DMS 273 (cell line): ENCODE results near the gene TEKT3.

Experiments
- DNase-seq: peaks from one replicate; lab custom pipeline; 2025; ENCODE audit not compliant: unreplicated experiment; lab: John Stamatoyannopoulos, UW

The TEKT3 gene

DNA sequence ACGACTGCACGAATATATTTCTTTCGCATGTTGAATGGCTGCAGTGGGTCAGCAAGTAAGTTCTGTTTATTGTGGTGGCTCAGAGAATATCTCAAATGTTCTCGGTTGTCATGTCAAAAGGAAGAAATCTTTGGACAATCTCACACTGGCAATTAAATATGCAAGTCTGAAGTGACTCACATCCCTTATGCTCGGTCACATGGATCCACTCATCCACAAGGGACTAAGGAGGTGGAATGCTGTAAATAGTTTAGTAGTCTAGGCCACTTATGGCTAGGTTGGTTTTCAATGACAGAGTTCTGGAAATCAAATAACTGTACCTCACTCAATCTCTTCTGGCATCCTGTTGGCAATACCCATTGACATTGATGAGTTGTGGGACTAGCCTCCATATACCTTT lies 43.2 kb downstream of the TEKT3 start:
- DNase-seq = no peak

DNA sequence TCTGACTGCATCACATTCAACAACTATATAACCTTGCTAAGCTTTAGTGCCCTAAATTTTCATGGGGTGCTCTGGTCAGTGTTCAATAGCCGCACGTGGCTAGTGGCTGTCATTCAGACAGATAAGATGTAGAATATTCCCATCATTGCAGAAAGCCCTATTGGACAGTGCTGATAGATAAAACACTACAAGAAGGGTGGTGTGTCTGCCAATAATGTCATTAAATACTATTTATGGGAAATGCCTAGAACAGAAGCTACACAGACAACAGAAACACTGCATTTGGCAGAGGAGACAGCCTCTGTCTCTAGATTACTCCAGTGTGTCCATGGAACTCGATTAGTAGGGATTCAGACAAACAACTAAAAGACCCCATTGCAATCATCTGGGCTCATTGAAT lies 47.8 kb downstream of the TEKT3 start:
- no peak for DNase-seq

DNA sequence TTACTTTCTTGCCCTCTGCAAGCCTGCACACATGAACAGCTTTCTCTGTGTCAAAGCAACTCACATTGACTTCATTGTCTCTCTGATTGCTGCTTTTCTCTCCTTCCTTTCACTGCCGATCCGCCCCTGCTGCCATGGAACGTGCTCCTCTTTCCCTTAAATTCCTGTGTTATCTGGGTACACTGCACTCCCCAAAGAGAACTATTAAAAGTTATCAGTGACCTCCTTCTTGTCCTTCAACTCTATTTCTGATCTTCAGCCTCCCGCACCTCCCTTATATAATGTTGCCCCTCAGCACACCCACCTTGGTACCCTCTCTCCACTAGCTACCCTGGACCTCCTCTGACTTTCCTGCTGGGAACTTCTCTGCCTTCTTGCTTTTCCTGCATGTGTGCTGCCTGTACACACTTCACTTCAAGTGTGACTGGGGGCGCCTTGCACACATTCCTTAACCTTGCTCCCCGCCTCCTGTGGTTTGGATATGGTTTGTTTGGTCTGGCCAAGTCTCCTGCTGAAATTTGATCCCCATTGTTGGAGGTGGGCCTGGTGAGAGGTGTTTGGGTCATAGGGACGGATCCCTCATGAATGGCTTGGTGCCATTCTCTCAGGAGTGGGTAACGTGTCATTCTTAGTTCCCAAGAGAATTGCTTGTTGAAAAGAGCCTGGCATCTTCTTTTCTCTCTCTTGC lies 49.6 kb downstream of the TEKT3 start:
- no peak for DNase-seq

DNA sequence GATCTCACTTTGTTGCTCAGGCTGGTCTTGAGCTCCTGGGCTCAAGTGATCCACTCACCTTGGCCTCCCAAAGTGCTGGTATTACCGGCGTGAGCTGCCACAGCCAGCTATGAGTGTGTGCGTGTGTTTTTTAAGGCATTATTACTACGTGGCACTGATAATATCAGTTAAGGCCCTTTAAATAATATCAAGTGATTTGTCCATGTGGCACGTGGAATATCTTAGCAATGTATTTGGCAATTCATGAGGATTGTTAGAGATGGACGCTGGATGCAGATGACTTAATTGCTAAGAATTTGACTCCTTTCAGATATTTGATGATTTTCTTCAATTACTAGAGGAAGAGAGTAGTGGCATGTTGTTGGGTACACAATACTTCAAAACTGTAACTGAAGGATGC lies 50.8 kb downstream of the TEKT3 start:
- no peak for DNase-seq

DNA sequence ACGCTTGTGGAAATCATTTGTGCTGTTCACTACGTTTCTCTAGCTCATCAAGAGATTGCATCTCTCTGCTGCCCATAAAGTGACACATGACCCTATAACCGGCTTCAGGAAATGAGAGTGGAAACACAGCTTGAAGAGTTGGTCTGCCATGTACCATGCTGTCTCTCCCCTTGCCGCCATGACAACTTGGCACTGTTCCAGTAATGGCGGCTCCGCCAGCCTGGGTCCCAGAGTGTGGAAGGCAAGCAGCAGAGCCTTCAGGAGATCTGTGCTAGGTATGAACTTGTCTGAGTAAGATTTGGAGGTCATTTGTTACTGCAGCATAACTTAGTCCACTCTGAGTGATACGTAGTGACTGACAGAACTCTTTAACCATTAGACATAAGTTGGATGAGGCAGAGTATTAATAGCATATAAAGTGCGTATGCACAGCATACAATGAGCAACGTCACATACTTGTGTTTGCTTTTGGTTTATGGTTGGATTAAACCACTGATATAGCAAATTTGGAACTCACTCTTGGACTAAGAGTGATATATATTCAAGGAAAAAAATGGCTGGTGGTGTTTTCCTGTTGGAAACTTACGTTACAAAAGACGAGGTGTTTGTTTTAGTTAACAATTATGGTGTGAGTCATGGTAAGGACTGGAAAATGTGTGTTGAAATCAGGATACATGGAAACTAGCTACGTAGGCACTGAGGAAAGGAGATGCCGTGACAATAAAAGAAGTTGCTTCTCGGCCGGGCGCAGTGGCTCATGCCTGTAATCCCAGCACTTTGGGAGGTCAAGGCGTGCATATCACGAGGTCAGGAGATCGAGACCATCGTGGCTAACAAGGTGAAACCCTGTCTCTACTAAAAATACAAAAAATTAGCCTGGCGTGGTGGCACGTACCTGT lies 51.9 kb downstream of the TEKT3 start:
- no peak for DNase-seq

DNA sequence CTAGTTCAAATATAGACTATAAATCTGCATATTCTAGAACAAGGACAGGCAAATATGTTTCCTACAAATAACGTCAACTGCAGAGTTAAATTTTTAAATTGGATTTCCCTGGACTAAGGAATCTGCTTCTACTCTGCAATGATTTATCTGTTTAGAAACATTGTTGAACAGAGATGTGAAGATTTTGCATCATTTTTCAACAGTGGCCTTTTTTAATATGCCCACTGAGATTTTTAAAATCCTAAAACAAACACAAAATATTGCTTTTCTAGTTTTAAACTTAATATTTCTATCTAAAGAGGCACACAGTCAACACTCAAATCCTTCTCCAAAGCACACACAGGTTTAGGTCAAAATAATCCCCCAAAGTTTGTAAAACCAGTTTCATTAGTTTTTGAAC lies 52.5 kb downstream of the TEKT3 start:
- DNase-seq = no peak

DNA sequence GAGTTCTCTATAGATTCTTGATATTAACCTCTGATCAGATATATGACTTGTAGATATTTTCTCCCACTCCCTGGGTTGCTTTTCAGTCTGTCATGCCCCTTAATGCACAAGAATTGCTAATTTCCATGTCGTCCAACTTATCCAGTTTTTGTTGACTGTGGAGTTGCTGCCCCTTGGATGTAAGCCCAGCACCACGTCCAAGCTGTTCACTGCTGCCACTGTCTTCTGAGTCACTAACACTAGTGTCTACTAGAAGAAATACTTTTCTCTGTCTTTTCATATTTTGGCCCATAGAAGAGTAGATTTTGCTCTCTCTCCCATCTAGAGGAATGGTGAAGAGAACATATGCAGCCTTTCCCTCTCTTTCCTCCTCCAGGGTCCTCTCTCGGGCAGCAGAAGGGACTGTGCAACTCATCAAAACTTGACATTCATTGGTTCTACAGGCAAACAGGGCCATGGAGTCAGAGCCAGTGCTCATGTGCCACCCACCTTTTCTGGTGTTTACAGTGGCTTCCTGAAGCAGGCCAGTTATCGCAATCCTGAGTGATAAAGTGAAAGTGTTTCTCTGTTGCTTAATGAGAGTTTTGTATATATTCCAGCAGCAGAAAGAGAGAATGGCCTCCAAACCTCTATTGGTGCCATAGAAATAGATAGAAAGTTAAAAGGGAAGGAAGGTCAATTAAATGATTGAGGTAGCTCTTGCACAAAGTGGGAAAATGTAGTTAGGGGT lies 53.7 kb downstream of the TEKT3 start:
- no peak for DNase-seq

DNA sequence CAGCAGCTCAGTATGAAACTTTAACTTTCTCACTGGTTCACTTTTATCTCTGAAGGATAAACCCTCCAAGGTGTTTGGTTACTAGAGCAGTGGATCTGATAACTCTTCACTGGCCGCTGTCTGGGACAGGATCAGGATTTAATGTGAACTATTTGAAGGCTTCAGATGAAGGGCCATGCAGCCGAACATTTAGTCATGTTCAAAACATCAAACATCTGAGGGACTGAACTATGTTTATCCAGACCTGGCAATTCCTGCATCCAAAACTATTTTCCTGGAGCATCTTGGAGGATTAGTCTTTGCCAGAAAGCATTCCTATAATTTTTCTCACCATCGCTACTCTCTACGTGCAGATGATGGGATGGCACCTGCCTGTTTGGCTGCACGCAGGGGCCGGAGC lies 55.9 kb downstream of the TEKT3 start:
- DNase-seq = no peak

DNA sequence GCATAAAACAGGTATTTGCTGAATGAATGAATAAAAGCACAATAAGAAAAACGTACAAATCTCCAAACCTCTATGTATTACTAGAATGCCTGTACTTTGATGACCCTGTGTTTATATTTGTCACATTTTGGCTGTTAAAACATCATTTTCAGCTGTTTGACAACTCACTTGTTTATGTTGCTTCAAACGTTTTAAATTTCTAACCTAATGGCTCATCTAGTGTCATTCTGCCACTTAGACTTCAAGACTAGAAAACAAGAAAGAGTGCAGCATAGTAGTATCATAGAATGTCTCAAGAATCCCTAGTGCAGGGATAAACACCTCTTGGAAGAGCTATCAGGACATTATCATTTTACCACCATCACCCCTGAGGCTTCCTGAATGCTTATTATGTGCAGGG lies 56.9 kb downstream of the TEKT3 start:
- DNase-seq = no peak

DNA sequence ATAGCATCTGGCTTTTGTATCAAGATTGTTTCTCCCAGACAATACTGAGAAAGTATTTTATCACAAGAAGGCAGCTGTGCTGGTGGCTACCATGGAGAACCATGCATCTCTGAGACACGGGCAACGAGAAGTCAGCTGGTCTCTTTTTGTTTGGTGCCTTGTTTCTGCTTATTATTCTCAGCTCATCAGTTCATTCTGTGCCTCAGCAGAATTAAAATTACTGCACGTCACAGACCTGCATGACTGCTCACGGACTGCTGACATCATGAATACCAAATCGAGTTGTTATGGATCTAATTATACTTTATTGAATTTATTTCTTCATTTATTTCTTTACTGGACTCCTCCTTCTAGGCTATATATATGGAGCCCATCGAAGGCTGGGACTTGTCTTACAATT lies 57.3 kb downstream of the TEKT3 start:
- no peak for DNase-seq

DNA sequence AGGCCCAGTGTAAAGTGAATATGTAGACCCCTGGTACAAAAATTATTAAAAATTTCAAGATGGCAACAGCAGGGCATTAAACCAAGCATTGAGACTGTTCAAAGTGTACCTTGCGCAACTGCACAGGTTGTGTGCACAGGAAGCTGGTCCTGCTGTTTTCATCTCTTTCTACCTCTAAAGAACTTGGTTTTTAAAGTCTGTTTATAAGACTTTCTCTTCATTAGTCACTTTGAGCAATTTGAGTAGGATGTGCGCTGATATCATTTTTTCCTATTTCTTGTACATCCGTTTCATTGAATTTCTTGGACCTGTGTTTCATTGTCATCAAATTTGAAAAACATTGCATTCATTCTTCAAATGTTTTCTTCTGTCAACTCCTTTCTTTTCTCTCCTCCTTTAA lies 59.5 kb downstream of the TEKT3 start:
- no peak for DNase-seq

DNA sequence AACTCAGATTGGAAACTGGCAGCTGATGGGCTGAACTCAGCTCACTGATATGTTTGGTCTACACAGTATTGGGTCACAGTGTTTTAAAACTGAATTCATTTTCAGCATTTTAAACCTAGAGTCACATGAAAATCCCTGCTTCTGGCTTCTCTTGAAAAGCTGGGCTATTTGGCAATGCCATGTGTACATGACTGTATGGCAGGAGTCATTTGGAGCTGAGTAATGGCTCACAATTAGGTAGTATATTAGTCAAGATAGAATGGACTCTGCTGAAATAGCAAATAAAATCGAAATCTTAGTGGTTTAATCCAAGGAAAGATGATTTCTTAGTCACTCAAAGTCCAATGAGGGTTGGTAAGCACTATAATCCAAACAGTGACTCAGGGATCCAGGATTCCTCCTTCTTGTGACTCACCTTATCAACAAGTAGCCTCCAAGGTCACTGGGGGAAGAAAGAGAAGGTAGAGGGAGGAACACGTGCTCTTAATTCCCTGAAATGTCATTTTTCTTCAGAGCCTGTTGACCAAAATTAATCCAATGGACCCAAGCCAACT lies 62.4 kb downstream of the TEKT3 start:
- DNase-seq = no peak

DNA sequence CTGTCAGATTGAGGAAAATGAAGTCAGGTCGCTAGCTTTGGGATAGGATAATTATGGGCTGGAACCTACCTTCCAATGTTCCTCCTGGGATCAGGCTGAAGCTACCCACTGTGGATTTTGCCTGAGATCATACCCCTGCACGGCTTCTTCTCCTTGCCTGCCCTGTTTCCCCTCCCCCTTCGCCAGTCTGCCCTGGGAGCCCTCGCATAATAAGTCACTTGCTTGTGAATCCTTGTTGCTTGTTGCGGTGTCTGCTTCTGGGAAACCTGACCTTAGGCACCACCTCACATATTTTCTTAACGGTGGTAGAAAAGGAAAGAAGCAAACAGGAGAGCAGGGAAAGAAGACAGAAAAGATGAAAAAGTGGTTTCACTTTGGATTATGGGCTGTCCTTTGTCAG lies 63.0 kb downstream of the TEKT3 start:
- no peak for DNase-seq

DNA sequence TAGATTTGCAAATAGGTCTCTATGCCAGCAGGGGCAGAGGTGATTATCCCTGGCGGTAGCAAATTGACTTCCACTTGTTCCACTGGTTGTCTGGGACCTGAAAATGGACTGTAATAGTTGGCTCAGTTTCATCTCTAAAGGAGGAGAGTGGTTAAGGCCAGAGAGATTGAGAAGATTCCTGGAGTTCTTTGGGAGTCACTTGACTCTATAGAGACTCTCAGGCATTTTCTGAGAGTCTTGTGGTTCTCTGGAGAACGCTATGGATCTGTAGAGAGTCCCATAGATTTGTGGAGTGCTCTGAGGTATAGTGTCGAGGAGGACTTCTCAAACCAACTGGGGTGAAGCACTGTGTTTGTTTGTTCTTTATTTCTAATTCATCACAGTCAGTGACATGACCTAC lies 67.4 kb downstream of the TEKT3 start:
- DNase-seq = no peak

DNA sequence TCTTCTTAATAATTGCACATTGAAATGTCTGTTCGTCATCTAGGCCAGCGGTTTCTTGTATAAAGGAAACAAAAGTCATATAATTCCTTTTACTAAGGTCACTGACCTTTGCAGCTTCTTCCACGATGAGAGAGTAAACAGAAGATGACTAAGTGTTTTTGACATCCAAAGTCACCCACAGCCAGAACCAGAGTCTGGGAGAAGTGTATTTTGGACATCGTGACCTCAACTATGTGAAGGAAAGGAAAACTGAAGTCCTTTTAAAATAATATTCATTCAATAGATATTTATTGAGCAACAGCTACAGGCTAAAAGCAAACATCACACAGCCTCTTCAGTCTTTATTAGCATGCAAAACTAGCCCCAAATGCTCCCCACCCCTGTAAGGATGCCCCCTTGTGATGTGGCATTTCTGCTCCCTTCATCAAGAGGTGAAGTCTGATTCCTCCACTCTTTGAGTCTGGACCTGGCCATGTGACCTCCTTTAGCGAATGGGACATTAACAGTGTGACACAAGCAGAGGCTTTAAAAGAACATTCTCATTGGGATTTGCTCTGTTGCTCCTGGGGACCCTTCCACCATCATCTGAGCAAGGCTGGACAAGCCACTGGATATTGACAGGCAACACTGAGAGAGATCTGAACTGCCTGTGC lies 68.1 kb downstream of the TEKT3 start:
- DNase-seq = no peak

DNA sequence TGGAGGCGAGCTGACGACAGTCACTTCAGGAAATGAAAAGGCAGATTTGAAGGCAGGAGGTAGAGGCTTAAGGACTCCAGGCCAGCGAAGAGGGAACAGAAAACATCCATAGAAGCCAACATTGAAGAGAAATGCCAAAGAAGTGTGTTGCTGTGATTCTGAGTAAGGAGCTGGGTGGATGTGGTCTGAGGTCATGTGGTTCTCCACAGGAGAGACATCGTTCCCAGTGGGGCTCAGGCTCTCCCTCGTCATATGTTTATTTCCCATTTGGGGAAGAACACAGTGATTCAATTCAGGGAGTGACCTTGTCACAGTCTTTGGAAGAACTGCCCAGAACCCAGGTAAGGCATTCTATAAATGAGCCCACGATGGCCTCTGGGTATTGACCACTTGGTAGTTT lies 69.7 kb downstream of the TEKT3 start:
- DNase-seq = no peak

DNA sequence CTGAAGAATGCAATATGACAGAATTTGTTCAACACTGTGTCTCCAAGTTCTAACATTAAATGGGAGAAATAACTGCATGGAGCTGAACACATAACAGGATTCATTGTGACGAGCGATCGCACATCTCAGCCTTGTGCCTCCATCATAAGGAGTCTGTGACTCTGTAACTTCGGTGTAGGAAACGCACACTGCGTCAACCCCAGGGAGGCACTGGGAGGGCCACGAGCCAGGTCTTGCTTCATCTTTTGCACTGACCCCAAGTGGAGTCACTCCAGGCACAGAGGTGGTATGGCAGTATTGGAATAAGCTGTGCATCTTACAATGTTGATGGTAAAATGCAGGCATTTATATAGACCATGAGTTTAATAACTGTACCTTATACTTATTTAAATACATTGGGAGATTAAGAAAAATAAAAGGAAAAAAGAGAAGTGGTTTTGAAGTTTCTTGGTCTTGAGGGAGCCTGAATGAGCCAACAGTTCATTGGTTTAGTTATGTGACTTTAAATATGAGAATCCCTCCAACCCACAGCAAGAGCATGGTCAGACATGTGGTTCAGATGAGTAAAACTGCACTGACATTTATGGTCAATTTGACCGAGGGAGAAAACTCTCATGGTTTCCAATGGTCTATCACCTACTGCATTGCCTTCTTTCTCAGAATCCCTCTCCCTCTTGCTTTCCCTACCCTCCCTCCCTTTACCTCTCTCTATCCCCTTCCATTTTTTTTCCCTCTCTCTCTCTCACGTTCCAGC lies 70.6 kb downstream of the TEKT3 start:
- DNase-seq = no peak

DNA sequence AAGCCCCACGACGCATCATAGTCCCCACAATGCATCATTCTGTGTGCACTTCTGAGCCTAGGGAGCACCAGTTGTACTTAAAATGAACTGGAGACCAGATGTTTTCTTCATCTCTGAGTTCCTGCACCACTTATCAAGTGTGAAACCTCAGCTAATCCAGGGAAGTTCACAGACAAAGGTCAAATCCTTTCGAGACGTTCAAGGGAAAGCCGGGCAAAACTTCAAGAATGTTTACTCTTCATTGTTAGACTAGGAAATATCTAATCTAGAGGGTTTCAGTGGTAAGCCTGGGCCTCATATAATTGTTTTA lies 71.7 kb downstream of the TEKT3 start:
- DNase-seq = no peak

DNA sequence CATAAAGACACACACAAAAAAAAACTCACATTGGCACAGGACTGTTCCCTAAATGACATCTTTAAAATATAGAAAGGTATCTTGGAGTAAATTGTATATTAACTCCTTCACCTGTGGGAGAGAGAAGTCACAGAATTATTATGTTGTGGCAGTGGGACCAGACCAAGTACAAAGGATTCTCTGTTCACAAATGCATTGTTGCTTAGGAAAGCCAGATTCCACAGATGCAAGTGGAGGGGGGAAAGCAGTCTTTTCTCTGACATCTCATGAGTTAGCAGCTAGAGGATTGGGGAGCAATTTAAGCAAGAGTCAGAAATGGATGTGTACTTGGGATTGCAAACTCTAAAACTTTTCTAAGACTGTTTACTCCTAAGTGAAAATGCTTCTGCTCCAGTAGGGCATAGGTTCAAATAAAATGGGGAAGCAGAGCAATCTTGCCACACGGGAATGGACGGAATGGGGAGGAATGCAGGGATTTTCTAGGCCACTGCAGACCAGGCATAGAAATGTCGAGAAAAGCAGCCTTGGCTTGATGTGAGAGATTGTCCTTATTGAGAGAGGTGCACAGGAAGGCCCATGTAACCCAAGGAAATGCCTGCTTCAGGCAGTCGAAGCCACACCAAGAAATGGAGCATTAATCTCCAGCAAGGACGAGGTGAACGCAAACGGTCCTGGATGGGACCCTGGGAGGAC lies 72.2 kb downstream of the TEKT3 start:
- no peak for DNase-seq

DNA sequence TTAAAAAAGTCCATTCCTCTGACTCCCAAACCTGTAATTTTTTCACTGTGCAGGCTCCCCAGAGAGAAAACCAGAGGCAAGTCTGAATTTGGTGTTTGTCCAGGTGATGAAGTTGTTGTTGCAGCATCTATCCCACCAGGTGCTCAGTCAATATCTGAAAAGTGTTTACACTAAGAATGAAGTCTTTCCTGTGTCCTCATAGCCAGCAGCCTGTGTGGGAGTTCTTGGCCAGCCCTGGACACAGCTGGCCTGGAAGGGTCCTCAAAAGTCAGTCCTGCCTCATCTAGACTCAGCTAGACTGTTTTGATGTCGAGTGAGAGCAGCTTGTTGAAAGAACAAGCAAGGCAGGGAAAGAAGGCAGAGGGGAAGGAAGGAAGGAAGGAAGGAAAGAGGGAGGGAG lies 72.9 kb downstream of the TEKT3 start:
- DNase-seq = no peak
